ELF-1 (cell line): ENCODE measurements around the gene PCDHGB4.
"Not testable (repeated sequence)": the region's sequence is repeated elsewhere in the genome, so short reads cannot be mapped to it uniquely, and the experiment has no call there.

ENCODE experiments used
- DNase-seq: peaks from one replicate; pipeline ENCODE4 v3.0.0-alpha.2; 2016; ENCODE audit warnings: low read depth, low spot score

The PCDHGB4 gene

DNA sequence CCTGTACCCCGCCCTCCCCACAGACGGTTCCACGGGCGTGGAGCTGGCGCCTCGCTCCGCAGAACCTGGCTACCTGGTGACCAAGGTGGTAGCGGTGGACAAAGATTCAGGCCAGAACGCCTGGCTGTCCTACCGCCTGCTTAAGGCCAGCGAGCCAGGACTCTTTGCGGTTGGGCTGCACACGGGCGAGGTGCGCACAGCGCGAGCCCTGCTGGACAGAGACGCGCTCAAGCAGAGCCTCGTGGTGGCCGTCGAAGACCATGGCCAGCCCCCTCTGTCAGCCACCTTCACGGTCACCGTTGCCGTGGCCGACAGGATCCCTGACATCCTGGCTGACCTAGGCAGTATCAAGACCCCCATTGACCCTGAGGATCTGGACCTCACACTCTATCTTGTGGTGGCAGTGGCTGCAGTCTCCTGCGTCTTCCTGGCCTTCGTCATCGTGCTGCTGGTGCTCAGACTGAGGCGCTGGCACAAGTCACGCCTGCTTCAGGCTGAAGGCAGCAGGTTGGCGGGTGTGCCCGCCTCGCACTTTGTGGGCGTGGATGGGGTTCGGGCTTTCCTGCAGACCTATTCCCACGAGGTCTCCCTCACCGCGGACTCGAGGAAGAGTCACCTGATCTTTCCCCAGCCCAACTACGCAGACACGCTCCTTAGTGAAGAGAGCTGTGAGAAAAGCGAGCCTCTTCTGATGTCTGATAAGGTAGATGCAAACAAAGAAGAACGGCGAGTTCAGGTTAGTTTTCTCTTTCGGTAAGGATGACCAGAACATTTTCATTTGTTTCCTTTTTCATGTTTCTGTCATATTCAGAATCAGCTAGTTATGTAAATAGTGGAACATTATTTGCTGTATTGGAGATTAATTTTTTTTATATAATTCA lies 21.2 kb upstream of the PCDHGB4 start:
- DNase-seq, result no peak

DNA sequence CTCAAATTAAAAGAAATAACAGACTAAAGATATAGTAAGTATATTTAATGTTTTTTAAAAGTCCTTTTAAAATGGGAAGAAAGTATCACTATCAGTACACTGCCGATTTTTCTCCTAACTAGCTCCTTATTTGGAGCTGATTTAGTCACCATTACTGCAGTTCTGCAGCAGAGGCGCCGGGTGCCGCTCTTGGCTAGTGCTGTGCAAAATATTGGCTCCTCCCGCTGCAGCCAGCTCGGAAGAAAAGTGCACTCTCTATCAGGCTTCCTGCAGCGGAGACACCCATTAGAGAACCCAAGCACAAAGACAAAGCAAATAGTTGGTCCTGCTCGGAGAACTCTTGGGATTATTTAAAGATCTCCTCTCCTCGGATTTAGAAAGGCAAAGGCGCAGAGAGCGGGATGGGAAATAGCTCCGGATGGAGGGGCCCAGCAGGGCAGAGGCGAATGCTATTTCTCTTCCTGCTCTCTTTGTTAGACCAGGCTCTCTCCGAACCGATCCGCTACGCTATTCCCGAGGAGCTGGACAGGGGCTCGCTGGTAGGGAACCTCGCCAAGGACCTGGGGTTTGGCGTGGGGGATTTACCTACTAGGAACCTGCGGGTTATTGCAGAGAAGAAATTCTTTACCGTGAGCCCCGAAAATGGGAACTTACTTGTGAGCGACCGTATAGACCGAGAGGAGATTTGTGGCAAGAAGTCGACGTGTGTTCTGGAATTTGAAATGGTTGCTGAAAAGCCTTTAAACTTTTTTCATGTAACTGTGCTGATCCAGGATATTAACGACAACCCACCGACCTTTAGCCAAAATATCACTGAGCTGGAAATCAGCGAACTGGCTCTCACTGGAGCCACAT lies 17.3 kb upstream of the PCDHGB4 start, which contains the start of gene PCDHGB3:
Gene PCDHGB3, plus strand, starts transcription at position 249 of the 855 bp plus-strand sequence. Its CDS starts 153 bp downstream, at position 402.
- DNase-seq, result no peak

DNA sequence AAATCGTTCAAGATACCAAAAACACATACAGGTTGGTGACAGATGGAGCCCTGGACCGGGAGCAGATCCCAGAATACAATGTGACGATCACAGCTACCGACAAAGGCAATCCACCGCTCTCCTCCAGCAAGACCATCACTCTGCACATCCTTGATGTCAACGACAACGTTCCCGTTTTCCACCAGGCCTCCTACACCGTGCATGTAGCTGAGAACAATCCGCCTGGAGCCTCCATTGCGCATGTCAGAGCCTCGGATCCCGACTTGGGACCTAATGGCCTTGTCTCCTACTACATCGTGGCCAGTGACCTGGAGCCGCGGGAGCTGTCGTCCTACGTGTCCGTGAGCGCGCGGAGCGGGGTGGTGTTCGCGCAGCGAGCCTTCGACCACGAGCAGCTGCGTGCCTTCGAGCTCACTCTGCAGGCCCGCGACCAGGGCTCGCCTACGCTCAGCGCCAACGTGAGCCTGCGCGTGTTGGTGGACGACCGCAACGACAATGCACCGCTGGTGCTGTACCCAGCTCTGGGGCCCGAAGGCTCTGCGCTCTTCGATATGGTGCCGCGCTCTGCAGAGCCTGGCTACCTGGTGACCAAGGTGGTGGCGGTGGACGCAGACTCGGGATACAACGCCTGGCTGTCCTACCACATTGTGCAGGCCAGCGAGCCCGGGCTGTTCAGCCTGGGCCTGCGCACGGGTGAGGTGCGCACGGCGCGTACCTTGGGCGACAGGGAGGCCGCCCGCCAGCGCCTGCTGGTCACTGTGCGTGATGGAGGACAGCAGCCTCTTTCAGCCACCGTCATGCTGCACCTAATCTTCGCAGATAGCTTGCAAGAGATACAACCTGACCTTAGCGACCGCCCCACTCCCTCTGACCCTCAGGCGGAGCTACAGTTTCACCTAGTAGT lies 15.7 kb upstream of the PCDHGB4 start:
- DNase-seq, result no peak

DNA sequence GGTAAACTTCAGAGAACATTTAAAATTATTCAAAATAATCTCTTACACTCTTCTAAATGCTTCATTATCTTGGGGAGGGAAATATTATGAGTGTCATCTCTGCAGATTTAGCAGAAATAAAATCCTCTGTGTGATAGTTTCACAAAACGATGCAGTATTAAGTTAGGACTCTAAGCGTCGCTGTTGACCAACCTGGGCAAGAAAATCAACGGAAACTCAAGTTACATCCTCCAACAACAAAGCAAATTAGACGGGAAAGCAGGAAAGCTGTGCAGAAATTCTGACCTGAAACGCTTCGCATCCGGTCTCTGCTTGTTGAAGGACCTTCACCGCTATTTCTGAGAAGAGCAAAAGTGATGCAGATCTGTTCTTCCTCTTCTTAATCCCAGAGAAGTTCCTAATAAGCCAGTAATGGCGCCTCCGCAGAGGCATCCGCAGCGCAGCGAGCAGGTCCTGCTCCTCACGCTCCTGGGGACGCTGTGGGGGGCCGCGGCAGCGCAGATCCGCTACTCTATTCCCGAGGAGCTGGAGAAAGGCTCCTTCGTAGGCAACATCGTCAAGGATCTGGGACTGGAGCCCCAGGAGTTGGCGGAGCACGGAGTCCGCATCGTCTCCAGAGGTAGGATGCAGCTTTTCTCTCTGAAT lies 13.7 kb upstream of the PCDHGB4 start, which contains the start of gene PCDHGA6:
Gene PCDHGA6, plus strand, starts transcription at position 219 of the 645 bp plus-strand sequence. Its CDS starts 193 bp downstream, at position 412.
- DNase-seq, result peak; percentile 60

DNA sequence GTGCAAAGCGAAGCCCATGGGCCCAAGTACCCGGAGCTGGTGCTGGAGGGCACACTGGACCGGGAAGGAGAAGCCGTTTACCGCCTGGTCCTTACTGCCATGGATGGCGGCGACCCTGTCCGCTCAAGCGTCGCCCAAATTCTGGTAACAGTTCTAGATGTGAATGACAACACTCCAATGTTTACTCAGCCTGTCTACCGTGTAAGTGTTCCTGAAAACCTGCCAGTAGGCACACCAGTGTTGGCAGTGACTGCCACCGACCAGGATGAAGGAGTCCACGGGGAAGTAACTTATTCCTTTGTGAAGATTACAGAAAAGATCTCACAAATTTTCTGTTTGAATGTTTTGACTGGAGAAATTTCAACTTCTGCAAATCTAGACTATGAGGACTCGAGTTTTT lies 12.9 kb upstream of the PCDHGB4 start:
- no peak for DNase-seq

DNA sequence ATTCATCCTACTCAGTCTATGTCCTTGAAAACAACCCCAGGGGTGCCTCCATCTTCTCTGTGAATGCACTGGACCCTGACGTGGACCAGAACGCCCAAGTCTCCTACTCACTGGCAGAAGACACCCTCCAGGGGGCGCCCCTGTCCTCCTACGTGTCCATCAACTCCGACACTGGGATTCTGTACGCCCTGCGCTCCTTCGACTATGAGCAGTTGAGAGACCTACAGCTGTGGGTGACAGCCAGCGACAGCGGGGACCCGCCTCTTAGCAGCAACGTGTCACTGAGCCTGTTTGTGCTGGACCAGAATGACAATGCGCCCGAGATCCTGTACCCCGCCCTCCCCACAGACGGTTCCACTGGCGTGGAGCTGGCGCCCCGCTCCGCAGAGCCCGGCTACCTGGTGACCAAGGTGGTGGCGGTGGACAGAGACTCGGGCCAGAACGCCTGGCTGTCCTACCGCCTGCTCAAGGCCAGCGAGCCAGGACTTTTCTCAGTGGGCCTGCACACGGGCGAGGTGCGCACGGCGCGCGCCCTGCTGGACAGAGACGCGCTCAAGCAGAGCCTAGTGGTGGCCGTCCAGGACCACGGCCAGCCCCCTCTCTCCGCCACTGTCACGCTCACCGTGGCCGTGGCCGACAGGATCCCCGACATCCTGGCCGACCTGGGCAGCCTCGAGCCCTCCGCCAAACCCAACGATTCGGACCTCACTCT lies 11.9 kb upstream of the PCDHGB4 start:
- not testable (repeated sequence) for DNase-seq

DNA sequence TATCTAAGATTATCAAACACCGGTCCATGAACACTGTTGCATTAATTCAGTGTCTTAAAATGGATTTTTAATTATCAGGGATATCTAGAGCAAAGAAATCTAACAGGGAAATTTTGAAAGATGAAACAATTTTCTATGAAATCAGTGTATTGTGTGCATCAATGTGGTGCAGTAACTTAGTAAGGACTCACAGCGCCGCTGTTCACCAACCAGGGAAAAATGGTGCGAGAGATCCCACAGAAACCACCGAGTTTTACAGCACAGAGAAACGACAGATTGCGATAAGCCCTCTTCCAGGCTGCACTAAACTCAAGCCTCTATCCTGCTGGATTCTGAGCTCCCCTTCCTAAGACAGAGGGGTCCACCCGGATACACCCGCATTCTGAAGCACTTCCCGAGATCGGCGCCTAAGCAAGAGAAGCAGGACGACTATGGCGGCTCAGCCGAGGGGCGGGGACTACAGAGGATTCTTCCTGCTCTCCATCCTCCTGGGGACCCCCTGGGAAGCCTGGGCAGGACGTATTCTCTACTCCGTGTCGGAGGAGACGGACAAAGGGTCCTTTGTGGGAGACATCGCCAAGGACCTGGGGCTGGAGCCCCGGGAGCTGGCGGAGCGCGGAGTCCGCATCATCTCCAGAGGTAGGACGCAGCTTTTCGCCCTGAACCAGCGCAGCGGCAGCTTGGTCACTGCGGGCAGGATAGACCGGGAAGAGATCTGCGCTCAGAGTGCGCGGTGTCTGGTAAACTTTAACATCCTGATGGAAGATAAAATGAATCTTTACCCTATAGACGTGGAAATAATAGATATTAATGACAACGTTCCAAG lies 4.8 kb upstream of the PCDHGB4 start, which contains the start of gene PCDHGA7:
Gene PCDHGA7, plus strand, starts transcription at position 274 of the 826 bp plus-strand sequence. Its CDS starts 158 bp downstream, at position 432.
- peak; percentile 33 for DNase-seq

DNA sequence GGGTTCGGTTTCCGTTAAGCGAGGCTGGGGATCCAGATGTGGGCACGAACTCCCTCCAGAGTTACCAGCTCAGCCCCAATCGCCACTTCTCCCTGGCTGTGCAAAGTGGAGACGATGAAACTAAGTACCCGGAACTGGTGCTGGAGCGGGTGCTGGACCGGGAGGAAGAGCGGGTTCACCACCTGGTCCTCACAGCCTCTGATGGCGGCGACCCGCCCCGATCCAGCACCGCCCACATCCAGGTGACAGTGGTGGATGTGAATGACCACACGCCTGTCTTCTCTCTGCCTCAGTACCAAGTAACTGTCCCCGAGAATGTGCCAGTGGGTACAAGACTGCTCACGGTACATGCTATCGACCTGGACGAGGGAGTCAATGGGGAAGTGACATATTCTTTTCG lies 4.2 kb upstream of the PCDHGB4 start:
- DNase-seq, result no peak

DNA sequence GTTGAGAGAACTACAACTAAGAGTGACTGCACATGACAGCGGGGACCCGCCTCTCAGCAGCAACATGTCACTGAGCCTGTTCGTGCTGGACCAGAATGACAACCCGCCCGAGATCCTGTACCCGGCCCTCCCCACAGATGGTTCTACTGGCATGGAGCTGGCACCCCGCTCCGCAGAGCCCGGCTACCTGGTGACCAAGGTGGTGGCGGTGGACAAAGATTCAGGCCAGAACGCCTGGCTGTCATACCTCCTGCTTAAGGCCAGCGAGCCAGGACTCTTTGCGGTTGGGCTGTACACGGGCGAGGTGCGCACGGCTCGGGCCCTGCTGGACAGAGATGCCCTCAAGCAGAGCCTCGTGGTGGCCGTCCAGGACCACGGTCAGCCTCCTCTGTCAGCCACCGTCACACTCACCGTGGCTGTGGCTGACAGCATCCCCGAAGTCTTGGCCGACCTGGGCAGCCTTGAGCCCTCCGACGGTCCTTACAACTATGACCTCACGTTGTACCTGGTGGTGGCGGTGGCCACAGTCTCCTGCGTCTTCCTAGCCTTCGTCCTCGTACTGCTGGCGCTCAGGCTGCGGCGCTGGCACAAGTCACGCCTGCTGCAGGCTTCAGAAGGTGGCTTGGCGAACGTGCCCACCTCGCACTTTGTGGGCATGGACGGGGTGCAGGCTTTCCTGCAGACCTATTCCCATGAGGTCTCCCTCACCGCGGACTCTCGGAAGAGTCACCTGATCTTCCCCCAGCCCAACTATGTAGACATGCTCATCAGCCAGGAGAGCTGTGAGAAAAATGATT lies 2.8 kb upstream of the PCDHGB4 start:
- no peak for DNase-seq

DNA sequence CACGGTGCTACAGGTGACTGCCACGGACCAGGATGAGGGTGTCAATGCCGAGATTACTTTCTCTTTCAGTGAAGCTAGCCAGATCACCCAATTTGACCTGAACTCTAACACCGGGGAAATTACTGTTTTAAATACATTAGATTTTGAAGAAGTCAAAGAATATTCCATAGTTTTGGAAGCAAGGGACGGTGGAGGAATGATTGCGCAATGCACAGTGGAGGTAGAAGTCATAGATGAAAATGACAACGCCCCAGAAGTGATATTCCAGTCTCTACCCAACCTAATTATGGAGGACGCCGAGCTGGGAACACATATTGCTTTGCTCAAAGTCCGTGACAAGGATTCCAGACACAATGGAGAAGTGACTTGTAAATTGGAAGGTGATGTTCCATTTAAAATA lies 1.2 kb downstream of the PCDHGB4 start:
- DNase-seq, result no peak

DNA sequence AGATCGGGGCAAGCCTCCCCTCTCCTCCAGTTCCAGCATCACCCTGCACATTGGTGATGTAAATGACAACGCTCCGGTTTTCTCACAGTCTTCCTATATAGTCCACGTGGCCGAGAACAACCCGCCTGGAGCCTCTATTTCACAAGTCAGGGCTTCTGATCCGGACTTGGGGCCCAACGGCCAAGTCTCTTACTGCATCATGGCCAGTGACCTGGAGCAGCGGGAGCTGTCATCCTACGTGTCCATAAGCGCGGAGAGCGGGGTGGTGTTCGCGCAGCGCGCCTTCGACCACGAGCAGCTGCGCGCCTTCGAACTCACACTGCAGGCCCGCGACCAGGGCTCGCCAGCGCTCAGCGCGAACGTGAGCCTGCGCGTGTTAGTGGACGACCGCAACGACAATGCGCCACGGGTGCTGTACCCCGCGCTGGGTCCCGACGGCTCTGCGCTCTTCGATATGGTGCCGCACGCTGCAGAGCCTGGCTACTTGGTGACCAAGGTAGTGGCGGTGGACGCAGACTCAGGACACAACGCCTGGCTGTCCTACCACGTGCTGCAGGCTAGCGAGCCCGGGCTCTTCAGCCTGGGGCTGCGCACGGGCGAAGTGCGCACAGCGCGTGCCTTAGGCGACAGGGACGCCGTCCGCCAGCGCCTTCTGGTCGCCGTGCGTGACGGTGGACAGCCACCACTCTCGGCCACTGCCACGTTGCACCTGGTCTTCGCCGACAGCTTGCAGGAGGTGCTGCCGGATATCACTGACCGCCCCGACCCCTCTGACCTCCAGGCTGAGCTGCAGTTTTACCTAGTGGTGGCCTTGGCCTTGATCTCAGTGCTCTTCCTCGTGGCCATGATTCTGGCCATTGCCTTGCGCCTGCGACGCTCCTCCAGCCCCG lies 1.9 kb downstream of the PCDHGB4 start:
- no peak for DNase-seq

DNA sequence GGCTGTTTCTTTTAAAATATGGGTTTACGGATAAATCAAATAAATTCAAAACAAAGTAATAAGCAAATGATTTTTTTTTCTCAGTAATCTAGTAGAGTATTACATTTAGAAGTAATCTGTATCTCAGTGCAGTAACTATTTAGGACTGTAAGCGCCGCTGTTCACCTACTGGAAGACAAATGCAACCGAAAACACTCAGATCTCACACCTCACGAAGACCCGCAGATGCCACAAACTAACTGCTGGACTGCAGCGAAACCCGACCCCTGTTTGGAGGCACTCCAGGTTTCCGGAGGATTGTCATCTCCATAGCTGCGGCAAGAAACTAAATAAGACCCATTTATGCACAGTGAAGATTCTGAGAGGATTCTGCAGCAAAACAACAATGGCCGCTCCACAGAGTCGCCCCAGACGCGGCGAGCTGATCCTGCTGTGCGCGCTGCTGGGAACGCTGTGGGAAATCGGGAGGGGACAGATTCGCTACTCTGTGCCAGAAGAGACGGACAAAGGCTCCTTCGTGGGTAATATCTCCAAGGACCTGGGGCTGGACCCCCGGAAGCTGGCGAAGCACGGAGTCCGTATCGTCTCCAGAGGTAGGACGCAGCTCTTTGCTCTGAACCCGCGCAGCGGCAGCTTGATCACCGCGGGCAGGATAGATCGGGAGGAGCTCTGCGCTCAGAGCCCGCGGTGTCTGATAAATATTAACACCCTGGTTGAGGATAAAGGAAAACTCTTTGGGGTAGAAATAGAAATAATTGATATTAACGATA lies 5.1 kb downstream of the PCDHGB4 start, which contains the start of gene PCDHGA8:
Gene PCDHGA8, plus strand, starts transcription at position 205 of the 770 bp plus-strand sequence. Its CDS starts 181 bp downstream, at position 386.
- no peak for DNase-seq

DNA sequence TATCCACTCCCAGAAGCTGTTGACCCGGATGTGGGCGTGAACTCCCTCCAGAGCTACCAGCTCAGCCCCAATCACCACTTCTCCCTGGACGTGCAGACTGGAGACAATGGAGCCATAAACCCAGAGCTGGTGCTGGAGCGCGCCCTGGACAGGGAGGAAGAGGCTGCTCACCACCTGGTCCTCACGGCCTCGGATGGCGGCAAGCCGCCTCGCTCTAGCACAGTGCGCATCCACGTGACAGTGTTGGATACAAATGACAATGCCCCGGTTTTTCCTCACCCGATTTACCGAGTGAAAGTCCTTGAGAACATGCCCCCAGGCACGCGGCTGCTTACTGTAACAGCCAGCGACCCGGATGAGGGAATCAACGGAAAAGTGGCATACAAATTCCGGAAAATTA lies 5.8 kb downstream of the PCDHGB4 start:
- no peak for DNase-seq

DNA sequence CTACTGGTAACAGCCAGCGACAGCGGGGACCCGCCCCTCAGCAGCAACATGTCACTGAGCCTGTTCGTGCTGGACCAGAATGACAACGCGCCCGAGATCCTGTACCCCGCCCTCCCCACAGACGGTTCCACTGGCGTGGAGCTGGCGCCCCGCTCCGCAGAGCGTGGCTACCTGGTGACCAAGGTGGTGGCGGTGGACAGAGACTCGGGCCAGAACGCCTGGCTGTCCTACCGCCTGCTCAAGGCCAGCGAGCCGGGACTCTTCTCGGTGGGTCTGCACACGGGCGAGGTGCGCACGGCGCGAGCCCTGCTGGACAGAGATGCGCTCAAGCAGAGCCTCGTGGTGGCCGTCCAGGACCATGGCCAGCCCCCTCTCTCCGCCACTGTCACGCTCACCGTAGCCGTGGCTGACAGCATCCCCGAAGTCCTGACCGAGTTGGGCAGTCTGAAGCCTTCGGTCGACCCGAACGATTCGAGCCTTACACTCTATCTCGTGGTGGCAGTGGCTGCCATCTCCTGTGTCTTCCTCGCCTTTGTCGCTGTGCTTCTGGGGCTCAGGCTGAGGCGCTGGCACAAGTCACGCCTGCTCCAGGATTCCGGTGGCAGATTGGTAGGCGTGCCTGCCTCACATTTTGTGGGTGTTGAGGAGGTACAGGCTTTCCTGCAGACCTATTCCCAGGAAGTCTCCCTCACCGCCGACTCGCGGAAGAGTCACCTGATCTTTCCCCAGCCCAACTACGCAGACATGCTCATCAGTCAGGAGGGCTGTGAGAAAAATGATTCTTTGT lies 7.1 kb downstream of the PCDHGB4 start:
- not testable (repeated sequence) for DNase-seq

DNA sequence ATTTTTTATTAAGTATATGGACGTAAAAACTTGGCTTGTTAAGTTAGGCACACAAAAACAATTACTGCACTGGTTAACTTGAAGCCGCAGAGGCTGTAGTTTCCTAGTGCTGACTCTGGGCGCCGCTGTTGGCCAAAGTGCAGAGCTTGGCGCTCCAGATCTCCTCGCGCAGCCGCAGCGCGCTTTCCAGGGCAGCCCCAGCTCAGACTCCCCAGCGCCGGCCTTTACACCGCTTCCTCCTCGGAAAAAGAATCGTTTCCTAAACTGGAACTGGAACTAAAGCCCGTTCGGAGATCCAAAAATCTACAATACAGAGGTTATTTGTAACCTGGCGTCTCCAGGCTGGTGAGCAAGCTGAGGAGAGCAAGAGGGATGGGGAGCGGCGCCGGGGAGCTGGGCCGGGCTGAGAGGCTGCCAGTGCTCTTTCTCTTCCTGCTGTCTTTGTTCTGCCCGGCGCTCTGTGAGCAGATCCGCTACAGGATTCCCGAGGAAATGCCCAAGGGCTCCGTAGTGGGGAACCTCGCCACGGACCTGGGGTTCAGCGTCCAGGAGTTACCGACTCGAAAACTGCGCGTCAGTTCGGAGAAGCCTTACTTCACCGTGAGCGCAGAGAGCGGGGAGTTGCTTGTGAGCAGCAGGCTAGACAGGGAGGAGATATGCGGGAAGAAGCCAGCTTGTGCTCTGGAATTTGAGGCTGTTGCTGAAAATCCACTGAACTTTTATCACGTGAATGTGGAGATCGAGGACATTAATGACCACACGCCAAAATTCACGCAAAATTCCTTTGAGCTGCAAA lies 10.5 kb downstream of the PCDHGB4 start, which contains the start of gene PCDHGB5:
Gene PCDHGB5, plus strand, starts transcription at position 192 of the 796 bp plus-strand sequence. Its CDS starts 181 bp downstream, at position 373.
- not testable (repeated sequence) for DNase-seq
